ENCODE data around the gene OGDH.
A peak's percentile ranks its signal among the peaks of the same experiment; 100 is the strongest.

Gene OGDH

GRCh38 chr7:44738876-44739665 is 132.6 kb downstream of the OGDH start:
- no peak for DNase-seq (ENCODE audit: low read depth)

- no peak for DNase-seq (ENCODE audit: low read depth)
These were observed 133.6 kb downstream of the OGDH start for GRCh38 chr7:44740055-44740454.

- DNase-seq (ENCODE audit: low read depth): no peak
These were observed 137.3 kb downstream of the OGDH start for GRCh38 chr7:44743750-44744149.

- DNase-seq (ENCODE audit: low read depth): peak; percentile 93
These were observed 141.9 kb downstream of the OGDH start, which contains the start of gene ZMIZ2 for GRCh38 chr7:44748045-44748947. TSS of gene ZMIZ2 (plus strand) at chr7:44748847. CDS start at chr7:44756250, 7,403 bp downstream.

GRCh38 chr7:44748948-44749731 is 142.7 kb downstream of the OGDH start:
- peak; percentile 21 for DNase-seq (ENCODE audit: low read depth)

- no peak for DNase-seq (ENCODE audit: low read depth)
These were observed 143.6 kb downstream of the OGDH start for GRCh38 chr7:44749992-44750391.

- DNase-seq (ENCODE audit: low read depth): no peak
These were observed 144.0 kb downstream of the OGDH start for GRCh38 chr7:44750424-44750823.

GRCh38 chr7:44750921-44751571 is 144.6 kb downstream of the OGDH start:
- DNase-seq (ENCODE audit: low read depth): no peak

GRCh38 chr7:44752822-44753221 is 146.4 kb downstream of the OGDH start:
- no peak for DNase-seq (ENCODE audit: low read depth)

GRCh38 chr7:44754802-44755697 is 148.6 kb downstream of the OGDH start:
- DNase-seq (ENCODE audit: low read depth): no peak

- no peak for DNase-seq (ENCODE audit: low read depth)
These were observed 149.5 kb downstream of the OGDH start for GRCh38 chr7:44755698-44756627.

GRCh38 chr7:44756904-44757303 is 150.5 kb downstream of the OGDH start:
- no peak for DNase-seq (ENCODE audit: low read depth)

- no peak for DNase-seq (ENCODE audit: low read depth)
These were observed 150.9 kb downstream of the OGDH start for GRCh38 chr7:44757311-44757710.

GRCh38 chr7:44757739-44758138 is 151.3 kb downstream of the OGDH start:
- DNase-seq (ENCODE audit: low read depth): no peak

Data from ELR (cell line).